ENCODE measurements around the gene CHN1.

Gene CHN1

DNA sequence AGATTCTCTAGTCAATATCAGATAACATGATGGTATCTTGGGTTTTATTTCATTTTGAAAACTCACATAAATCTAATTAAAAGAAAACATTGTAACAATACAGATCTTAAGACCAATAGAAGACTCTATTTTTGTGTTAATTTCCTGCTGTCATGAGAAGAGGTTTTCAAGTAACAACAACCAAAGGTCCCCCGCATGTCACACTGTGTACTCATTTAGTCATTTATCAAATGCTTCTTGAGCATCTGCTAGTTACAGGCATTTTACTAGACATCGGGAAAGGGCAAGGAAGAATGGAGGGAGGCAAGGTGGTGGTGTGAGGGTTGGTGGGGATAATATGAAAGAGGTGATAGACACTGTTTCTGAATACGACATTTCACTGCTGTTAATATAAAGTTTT lies 163.2 kb downstream of the CHN1 start:
- no peak overlapping the region for H3K4me3 ChIP-seq (ENCODE audit: low read depth in 1 of 2, low read length in 1 of 2)
- H3K36me3 ChIP-seq, result no peaks in the 10 kb centered on the region
- no peaks in the 10 kb centered on the region for H3K4me1 ChIP-seq (ENCODE audit: control insufficient read depth in 1 of 2, insufficient read depth in 1 of 2, low read depth in 1 of 2, low read length in 1 of 2)
- H3K27ac ChIP-seq, result no peak overlapping the region
- no peaks in the 10 kb centered on the region for H3K9me3 ChIP-seq
- TF ChIP-seq, protein P1, sequence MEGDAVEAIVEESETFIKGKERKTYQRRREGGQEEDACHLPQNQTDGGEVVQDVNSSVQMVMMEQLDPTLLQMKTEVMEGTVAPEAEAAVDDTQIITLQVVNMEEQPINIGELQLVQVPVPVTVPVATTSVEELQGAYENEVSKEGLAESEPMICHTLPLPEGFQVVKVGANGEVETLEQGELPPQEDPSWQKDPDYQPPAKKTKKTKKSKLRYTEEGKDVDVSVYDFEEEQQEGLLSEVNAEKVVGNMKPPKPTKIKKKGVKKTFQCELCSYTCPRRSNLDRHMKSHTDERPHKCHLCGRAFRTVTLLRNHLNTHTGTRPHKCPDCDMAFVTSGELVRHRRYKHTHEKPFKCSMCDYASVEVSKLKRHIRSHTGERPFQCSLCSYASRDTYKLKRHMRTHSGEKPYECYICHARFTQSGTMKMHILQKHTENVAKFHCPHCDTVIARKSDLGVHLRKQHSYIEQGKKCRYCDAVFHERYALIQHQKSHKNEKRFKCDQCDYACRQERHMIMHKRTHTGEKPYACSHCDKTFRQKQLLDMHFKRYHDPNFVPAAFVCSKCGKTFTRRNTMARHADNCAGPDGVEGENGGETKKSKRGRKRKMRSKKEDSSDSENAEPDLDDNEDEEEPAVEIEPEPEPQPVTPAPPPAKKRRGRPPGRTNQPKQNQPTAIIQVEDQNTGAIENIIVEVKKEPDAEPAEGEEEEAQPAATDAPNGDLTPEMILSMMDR (IDR thresholded peaks at IDR 0.05), result no peak
- peaks cover 17% of the 10 kb centered on the region for H3K27me3 ChIP-seq

DNA sequence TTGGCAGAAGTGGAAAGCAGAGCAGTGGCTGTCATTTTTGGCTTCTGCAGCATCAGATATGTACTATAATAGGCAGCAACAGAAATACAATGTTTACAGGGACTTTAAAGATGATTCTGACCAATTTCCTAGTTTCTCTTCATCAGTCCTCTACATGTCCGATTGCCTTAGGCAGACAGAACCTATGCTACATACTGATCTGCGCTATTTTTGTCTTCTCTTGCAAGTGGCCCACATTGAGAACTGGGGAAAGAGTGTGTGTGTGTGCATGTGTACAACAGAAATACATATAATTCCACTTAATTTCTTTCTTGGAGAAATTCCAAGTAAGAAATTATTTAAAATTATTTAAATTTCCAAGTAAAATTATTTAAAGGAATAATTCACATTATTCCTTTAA lies 163.8 kb downstream of the CHN1 start:
- H3K27ac ChIP-seq, result no peak overlapping the region
- H3K36me3 ChIP-seq, result no peaks in the 10 kb centered on the region
- no peaks in the 10 kb centered on the region for H3K4me1 ChIP-seq (ENCODE audit: control insufficient read depth in 1 of 2, insufficient read depth in 1 of 2, low read depth in 1 of 2, low read length in 1 of 2)
- H3K27me3 ChIP-seq, result peaks cover 13% of the 10 kb centered on the region
- TF ChIP-seq, protein P1 (IDR thresholded peaks at IDR 0.05), result no peak
- H3K4me3 ChIP-seq (ENCODE audit: low read depth in 1 of 2, low read length in 1 of 2), result no peak overlapping the region
- H3K9me3 ChIP-seq, result no peaks in the 10 kb centered on the region

DNA sequence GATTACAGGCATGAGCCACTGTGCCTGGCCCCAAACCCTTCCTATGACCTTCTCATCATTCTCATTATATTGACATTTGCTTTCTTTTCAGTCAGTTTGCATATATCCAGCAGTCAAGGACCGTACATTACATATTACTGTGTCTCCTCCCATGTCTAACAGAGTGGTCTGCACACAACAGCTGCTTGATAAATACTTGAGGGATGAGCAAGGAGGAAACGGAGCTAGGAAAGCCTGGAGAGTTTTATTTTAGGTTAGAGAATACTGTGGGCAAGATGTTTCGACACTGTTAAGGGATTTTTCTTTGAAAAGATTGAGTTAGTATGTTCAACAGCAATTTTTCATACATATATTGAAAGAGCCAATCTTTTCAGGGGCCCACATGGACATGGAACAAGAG lies 164.7 kb downstream of the CHN1 start:
- Histone ChIP-seq H3K27me3 (peaks cover 3% of the 10 kb centered on the region), H3K4me1 (ENCODE audit: control insufficient read depth in 1 of 2, insufficient read depth in 1 of 2, low read depth in 1 of 2, low read length in 1 of 2) (no peaks in the 10 kb centered on the region), H3K9me3 (no peaks in the 10 kb centered on the region), H3K27ac (no peak overlapping the region), H3K36me3 (no peaks in the 10 kb centered on the region), H3K4me3 (ENCODE audit: low read depth in 1 of 2, low read length in 1 of 2) (no peak overlapping the region)
- TF ChIP-seq, protein P1 (IDR thresholded peaks at IDR 0.05), result no peak

DNA sequence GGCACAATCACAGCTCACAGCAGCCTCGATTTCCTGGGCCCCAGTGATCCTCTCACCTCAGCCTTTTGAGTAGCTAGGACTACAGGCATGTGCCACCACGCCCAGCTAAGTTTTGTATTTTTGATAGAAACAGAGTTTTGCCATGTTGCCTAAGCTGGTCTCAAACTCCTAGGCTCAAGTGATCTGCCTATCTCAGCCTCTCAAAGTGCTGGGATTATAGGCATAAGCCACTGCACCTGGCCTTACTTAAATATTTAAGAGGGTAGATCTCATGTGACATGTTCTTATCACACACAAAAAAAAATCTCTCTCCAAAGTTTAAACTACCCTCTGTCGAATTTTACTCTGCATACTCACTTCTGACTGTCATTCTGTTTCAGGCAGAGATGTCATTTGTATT lies 165.5 kb downstream of the CHN1 start:
- TF ChIP-seq, protein P1 (IDR thresholded peaks at IDR 0.05), result no peak
- Histone ChIP-seq H3K27ac (no peak overlapping the region), H3K4me1 (ENCODE audit: control insufficient read depth in 1 of 2, insufficient read depth in 1 of 2, low read depth in 1 of 2, low read length in 1 of 2) (no peaks in the 10 kb centered on the region), H3K4me3 (ENCODE audit: low read depth in 1 of 2, low read length in 1 of 2) (no peak overlapping the region), H3K9me3 (no peaks in the 10 kb centered on the region), H3K27me3 (no peaks in the 10 kb centered on the region), H3K36me3 (no peaks in the 10 kb centered on the region)

DNA sequence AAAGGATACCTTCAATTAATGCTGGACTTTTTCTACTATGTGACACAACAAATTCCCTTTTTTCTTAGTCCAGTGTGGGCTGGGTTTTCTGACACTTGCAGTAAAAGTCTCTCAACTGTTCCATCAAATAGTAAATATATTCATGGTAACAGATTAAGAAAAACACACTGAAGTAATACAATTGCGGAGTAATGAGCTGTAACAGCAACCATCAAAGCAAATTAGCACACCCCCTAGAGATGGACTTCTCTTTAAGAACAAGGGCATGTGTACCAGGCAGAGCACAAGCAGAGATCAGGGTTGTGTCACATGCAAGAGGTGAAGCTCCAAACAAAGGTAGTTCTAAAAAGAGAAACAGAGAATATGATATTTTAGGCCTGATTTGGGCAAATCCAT lies 168.2 kb downstream of the CHN1 start:
- Histone ChIP-seq H3K4me1 (ENCODE audit: control insufficient read depth in 1 of 2, insufficient read depth in 1 of 2, low read depth in 1 of 2, low read length in 1 of 2) (no peaks in the 10 kb centered on the region), H3K27me3 (no peaks in the 10 kb centered on the region), H3K27ac (no peak overlapping the region), H3K4me3 (ENCODE audit: low read depth in 1 of 2, low read length in 1 of 2) (no peak overlapping the region), H3K36me3 (no peaks in the 10 kb centered on the region), H3K9me3 (no peaks in the 10 kb centered on the region)
- TF ChIP-seq, protein P1 (IDR thresholded peaks at IDR 0.05), result no peak

Measured in neutrophil (primary cell).